ENCODE data around the gene EXOC6B.

EXOC6B gene

GRCh38 chr2:72825257-72826155 lies at the start of gene EXOC6B:
EXOC6B (minus strand) TSS chr2:72826033.
- TF ChIP-seq CTCF (conservative IDR thresholded peaks at IDR 0.05), result no peak

GRCh38 chr2:72871880-72872279 lies 46.0 kb upstream of the EXOC6B start:
- H3K27ac ChIP-seq, result no peak overlapping the region
- TF ChIP-seq CTCF (conservative IDR thresholded peaks at IDR 0.05), result no peak

More at GRCh38 chr2:72825257-72826155, at the start of gene EXOC6B:
- peak within 1 kb of the TSS; percentile 73 for H3K27ac ChIP-seq

- H3K27ac ChIP-seq, result no peak overlapping the region
- no peak for TF ChIP-seq CTCF (conservative IDR thresholded peaks at IDR 0.05)
These were observed 45.2 kb upstream of the EXOC6B start for GRCh38 chr2:72871060-72871459.

GRCh38 chr2:72864500-72864899 lies 38.7 kb upstream of the EXOC6B start:
- TF ChIP-seq CTCF (conservative IDR thresholded peaks at IDR 0.05), result no peak

GRCh38 chr2:72863046-72863445 lies 37.2 kb upstream of the EXOC6B start:
- TF ChIP-seq CTCF (conservative IDR thresholded peaks at IDR 0.05), result no peak
- H3K27ac ChIP-seq, result peak overlapping the region; percentile 44

More at GRCh38 chr2:72864500-72864899, 38.7 kb upstream of the EXOC6B start:
- H3K27ac ChIP-seq, result no peak overlapping the region

GRCh38 chr2:72862239-72862988 lies 36.6 kb upstream of the EXOC6B start:
- peak; percentile 99 for TF ChIP-seq CTCF (conservative IDR thresholded peaks at IDR 0.05)
- peak overlapping the region; percentile 44 for H3K27ac ChIP-seq

GRCh38 chr2:72859831-72860262 lies 34.0 kb upstream of the EXOC6B start:
- peak; percentile 82 for TF ChIP-seq CTCF (conservative IDR thresholded peaks at IDR 0.05)
- no peak overlapping the region for H3K27ac ChIP-seq

All from VCaP (cell line).